Measurements from ENCODE around the gene RNF225. TPM values are rescaled to one million over a fixed set of nuclear protein-coding genes. Genes with fewer than 3 reads are reported as not detected.

The RNF225 gene
- total and polyA plus RNA-seq, 2 of the 13 experiments (the other 11 are each of a cell fraction or from before 2014, with no cell fraction given): not detected

DNA sequence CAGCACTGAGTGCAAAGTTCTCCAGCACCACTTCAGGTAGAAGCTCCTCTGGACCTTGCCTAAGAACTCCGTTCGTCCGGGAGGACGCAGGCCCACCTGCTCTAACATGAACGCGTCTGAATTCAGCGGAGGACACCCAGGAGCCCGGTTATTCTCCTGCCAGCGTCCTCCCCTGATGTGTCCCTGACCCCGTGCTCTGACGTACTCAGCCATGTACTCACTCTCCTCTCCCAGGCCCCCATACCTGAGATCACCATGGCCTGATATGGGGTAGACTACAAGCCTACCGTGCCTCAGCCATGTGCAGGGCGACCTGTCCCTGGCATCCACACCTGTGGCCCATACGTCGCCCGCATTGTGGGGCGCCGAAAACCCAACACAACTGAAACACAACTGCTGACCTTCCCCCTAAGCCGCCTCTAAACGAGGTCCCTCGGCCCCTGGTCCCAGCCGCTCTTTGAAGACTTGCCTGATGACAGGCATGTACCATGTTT, 12.2 kb downstream of the RNF225 start (continued):
- TF ChIP-seq ZNF615 (CRISPR knock-in tag; IDR thresholded peaks at IDR 0.05; ENCODE audit: borderline replicate concordance) (no peak), SRSF4 (IDR thresholded peaks at IDR 0.05; ENCODE audit: low read depth, low read length, poor library complexity, severe bottlenecking) (no peak), ZEB1 (IDR thresholded peaks at IDR 0.05; ENCODE audit: insufficient replicate concordance, low read depth) (peak; percentile 22), PRMT3 (CRISPR knock-in tag; IDR thresholded peaks at IDR 0.05; ENCODE audit: borderline replicate concordance, low read depth) (no peak), POLR2G (IDR thresholded peaks at IDR 0.05; ENCODE audit: low read depth, low read length) (no peak), ZNF709 (CRISPR knock-in tag; IDR thresholded peaks at IDR 0.05) (no peak), SAP130 (CRISPR knock-in tag; IDR thresholded peaks at IDR 0.05; ENCODE audit: low read depth) (peak; percentile 26), GATA4 (IDR thresholded peaks at IDR 0.05; ENCODE audit: borderline replicate concordance, low read depth) (no peak), ZNF598 (CRISPR knock-in tag; IDR thresholded peaks at IDR 0.05; ENCODE audit: borderline replicate concordance) (no peak)
- TF ChIP-seq, protein P1, sequence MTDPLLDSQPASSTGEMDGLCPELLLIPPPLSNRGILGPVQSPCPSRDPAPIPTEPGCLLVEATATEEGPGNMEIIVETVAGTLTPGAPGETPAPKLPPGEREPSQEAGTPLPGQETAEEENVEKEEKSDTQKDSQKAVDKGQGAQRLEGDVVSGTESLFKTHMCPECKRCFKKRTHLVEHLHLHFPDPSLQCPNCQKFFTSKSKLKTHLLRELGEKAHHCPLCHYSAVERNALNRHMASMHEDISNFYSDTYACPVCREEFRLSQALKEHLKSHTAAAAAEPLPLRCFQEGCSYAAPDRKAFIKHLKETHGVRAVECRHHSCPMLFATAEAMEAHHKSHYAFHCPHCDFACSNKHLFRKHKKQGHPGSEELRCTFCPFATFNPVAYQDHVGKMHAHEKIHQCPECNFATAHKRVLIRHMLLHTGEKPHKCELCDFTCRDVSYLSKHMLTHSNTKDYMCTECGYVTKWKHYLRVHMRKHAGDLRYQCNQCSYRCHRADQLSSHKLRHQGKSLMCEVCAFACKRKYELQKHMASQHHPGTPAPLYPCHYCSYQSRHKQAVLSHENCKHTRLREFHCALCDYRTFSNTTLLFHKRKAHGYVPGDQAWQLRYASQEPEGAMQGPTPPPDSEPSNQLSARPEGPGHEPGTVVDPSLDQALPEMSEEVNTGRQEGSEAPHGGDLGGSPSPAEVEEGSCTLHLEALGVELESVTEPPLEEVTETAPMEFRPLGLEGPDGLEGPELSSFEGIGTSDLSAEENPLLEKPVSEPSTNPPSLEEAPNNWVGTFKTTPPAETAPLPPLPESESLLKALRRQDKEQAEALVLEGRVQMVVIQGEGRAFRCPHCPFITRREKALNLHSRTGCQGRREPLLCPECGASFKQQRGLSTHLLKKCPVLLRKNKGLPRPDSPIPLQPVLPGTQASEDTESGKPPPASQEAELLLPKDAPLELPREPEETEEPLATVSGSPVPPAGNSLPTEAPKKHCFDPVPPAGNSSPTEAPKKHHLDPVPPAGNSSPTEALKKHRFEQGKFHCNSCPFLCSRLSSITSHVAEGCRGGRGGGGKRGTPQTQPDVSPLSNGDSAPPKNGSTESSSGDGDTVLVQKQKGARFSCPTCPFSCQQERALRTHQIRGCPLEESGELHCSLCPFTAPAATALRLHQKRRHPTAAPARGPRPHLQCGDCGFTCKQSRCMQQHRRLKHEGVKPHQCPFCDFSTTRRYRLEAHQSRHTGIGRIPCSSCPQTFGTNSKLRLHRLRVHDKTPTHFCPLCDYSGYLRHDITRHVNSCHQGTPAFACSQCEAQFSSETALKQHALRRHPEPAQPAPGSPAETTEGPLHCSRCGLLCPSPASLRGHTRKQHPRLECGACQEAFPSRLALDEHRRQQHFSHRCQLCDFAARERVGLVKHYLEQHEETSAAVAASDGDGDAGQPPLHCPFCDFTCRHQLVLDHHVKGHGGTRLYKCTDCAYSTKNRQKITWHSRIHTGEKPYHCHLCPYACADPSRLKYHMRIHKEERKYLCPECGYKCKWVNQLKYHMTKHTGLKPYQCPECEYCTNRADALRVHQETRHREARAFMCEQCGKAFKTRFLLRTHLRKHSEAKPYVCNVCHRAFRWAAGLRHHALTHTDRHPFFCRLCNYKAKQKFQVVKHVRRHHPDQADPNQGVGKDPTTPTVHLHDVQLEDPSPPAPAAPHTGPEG (CRISPR knock-in tag; IDR thresholded peaks at IDR 0.05): no peak
- TF ChIP-seq, protein P2, sequence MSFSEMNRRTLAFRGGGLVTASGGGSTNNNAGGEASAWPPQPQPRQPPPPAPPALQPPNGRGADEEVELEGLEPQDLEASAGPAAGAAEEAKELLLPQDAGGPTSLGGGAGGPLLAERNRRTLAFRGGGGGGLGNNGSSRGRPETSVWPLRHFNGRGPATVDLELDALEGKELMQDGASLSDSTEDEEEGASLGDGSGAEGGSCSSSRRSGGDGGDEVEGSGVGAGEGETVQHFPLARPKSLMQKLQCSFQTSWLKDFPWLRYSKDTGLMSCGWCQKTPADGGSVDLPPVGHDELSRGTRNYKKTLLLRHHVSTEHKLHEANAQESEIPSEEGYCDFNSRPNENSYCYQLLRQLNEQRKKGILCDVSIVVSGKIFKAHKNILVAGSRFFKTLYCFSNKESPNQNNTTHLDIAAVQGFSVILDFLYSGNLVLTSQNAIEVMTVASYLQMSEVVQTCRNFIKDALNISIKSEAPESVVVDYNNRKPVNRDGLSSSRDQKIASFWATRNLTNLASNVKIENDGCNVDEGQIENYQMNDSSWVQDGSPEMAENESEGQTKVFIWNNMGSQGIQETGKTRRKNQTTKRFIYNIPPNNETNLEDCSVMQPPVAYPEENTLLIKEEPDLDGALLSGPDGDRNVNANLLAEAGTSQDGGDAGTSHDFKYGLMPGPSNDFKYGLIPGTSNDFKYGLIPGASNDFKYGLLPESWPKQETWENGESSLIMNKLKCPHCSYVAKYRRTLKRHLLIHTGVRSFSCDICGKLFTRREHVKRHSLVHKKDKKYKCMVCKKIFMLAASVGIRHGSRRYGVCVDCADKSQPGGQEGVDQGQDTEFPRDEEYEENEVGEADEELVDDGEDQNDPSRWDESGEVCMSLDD (CRISPR knock-in tag; IDR thresholded peaks at IDR 0.05; ENCODE audit: borderline replicate concordance): 0 out of 2 replicates have a peak, but pooled peaks have one; percentile 25
- TF ChIP-seq, protein P3, sequence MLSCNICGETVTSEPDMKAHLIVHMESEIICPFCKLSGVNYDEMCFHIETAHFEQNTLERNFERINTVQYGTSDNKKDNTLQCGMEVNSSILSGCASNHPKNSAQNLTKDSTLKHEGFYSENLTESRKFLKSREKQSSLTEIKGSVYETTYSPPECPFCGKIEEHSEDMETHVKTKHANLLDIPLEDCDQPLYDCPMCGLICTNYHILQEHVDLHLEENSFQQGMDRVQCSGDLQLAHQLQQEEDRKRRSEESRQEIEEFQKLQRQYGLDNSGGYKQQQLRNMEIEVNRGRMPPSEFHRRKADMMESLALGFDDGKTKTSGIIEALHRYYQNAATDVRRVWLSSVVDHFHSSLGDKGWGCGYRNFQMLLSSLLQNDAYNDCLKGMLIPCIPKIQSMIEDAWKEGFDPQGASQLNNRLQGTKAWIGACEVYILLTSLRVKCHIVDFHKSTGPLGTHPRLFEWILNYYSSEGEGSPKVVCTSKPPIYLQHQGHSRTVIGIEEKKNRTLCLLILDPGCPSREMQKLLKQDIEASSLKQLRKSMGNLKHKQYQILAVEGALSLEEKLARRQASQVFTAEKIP (CRISPR knock-in tag; IDR thresholded peaks at IDR 0.05; ENCODE audit: borderline replicate concordance): no peak
- TF ChIP-seq, protein P4, sequence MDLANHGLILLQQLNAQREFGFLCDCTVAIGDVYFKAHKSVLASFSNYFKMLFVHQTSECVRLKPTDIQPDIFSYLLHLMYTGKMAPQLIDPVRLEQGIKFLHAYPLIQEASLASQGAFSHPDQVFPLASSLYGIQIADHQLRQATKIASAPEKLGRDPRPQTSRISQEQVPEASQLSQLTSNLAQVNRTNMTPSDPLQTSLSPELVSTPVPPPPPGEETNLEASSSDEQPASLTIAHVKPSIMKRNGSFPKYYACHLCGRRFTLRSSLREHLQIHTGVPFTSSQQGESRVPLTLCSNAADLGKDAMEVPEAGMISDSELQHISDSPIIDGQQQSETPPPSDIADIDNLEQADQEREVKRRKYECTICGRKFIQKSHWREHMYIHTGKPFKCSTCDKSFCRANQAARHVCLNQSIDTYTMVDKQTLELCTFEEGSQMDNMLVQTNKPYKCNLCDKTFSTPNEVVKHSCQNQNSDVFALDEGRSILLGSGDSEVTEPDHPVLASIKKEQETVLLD (CRISPR knock-in tag; IDR thresholded peaks at IDR 0.05; ENCODE audit: low read depth): no peak; the same call in 1 of the 2 replicates
- TF ChIP-seq, protein P5, sequence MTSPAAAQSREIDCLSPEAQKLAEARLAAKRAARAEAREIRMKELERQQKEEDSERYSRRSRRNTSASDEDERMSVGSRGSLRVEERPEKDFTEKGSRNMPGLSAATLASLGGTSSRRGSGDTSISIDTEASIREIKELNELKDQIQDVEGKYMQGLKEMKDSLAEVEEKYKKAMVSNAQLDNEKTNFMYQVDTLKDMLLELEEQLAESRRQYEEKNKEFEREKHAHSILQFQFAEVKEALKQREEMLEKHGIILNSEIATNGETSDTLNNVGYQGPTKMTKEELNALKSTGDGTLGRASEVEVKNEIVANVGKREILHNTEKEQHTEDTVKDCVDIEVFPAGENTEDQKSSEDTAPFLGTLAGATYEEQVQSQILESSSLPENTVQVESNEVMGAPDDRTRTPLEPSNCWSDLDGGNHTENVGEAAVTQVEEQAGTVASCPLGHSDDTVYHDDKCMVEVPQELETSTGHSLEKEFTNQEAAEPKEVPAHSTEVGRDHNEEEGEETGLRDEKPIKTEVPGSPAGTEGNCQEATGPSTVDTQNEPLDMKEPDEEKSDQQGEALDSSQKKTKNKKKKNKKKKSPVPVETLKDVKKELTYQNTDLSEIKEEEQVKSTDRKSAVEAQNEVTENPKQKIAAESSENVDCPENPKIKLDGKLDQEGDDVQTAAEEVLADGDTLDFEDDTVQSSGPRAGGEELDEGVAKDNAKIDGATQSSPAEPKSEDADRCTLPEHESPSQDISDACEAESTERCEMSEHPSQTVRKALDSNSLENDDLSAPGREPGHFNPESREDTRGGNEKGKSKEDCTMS (CRISPR knock-in tag; conservative IDR thresholded peaks at IDR 0.05): no peak
